ENCODE data around the gene ARSB. TPM values are rescaled to one million over a fixed set of nuclear protein-coding genes. Genes with fewer than 3 reads are reported as not detected.

Gene ARSB
- polyA plus RNA-seq, 4 donors = 16.5 to 22.6 (median 22.0) TPM

- DNase-seq (ENCODE audit: low read depth in 4 of 4, low spot score in 3 of 4) = no peak
Measured at GRCh38 chr5:78760366-78760765, 224.7 kb downstream of the ARSB start.

DNA sequence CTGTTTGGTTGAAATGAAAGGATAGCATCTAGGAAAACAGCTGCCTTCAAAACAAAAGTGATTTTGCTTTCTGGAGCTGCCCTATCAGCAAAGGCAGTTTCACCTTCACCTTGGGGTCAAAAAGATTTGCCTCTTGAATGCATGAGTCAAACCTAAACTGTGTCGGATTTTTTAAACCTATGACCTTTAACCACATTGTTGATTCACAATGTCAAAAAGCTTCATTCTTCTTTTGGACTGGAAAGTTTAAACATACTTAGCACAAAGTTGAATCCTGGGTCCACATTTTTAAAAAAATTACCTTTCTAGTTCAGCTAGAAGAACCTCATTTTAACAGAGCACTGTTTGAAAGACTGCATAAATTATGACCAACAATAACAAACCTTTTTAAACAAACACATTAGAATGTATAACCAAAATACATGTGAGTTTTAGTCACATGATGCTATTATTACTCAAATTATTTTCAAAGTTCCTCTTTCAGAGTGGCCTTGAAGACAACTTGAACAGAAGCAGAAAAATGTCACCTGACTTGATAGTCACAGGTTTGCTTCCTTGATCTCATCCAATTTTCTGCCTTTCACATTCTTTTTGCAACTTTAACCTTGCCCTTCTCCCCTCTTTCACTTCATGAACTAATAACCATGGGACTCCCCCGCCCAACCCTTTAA is 226.8 kb downstream of the ARSB start:
- no peak for DNase-seq (ENCODE audit: low read depth in 4 of 4, low spot score in 3 of 4)

DNA sequence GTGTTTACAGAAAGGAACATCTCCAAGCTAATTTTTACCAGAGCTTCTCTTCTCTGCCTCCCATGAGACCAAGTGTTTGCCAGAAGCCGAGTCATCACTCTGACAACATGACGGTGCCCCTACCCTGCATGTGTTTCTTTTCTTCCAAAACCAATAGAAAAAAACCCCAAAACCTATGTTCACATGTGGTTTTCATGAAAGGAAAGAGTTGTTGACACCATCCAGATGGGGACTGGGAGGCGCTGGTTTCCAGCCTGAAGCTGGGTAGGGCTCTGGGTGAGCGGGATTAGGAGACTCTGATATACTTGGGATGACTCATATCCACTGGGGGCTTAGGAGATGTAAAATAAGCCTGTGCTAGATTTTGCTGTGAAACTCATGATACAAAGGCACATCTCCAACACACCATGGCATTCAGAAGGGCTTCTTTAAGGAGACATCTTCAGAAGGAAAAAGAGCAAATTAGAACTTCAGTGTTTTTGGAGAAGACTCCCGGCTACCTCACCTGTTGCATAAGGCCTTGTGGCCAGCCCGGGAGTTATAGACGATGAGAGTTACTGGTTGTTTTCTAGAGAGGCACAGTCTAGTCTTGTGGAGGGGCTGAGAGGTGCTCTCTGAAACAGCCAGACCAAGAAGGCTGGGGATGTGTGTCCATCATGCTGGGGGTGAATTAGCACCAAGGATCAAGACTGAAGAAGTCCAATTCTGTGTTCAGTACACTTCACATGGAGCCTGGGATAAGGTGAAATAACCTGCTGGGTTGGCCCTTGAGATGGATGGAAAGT is 227.6 kb downstream of the ARSB start:
- DNase-seq (ENCODE audit: low read depth in 4 of 4, low spot score in 3 of 4) = no peak

GRCh38 chr5:78756858-78757257 is 228.3 kb downstream of the ARSB start:
- no peak for DNase-seq (ENCODE audit: low read depth in 4 of 4, low spot score in 3 of 4)

GRCh38 chr5:78755822-78756429 is 229.2 kb downstream of the ARSB start:
- no peak for DNase-seq (ENCODE audit: low read depth in 4 of 4, low spot score in 3 of 4)

DNA sequence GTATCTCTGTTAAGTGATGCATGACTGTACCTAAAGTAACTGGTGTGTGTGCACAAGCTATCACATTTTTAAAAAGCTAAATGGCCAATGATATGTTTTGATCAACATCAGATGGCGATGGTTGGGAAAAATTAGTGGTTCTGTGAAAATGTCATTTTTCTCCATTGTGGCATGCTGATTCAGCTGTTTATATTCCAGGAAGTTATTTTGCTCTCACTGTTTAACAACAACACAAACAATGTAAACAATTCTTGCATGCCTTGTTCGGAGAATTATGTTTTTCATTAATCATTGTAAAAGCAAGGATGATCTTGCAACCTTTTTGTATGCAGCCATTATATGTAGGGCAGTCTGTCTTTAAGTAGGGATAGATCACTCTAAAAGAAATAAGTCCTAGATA is 230.5 kb downstream of the ARSB start:
- DNase-seq (ENCODE audit: low read depth in 4 of 4, low spot score in 3 of 4) = no peak

GRCh38 chr5:78753093-78753531 is 232.0 kb downstream of the ARSB start:
- DNase-seq (ENCODE audit: low read depth in 4 of 4, low spot score in 3 of 4) = no peak

GRCh38 chr5:78751872-78752271 is 233.2 kb downstream of the ARSB start:
- no peak for DNase-seq (ENCODE audit: low read depth in 4 of 4, low spot score in 3 of 4)

DNA sequence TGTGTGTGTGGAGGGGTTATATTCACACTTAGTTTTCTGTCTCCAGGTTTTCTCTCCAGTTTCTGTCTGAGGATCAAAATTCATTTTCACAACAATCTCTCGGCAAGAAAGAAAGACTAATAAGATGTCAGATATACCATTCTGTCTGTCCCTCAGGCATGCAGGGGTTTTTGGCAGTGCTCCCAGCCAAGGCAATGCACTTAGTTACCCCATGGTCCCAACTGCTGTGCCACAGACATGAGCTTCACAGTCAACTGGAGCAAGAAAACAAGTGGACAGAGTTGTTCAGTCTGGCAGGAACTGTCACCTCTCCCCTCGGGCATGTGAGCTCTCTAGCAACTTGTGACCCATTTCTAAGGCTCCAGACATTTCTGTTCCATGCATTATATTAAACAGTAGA is 234.8 kb downstream of the ARSB start:
- no peak for DNase-seq (ENCODE audit: low read depth in 4 of 4, low spot score in 3 of 4)

GRCh38 chr5:78747705-78748359 is 237.3 kb downstream of the ARSB start:
- DNase-seq (ENCODE audit: low read depth in 4 of 4, low spot score in 3 of 4) = no peak

GRCh38 chr5:78747055-78747454 is 238.1 kb downstream of the ARSB start:
- DNase-seq (ENCODE audit: low read depth in 4 of 4, low spot score in 3 of 4) = no peak

GRCh38 chr5:78746021-78746770 is 238.9 kb downstream of the ARSB start:
- DNase-seq (ENCODE audit: low read depth in 4 of 4, low spot score in 3 of 4) = no peak

DNA sequence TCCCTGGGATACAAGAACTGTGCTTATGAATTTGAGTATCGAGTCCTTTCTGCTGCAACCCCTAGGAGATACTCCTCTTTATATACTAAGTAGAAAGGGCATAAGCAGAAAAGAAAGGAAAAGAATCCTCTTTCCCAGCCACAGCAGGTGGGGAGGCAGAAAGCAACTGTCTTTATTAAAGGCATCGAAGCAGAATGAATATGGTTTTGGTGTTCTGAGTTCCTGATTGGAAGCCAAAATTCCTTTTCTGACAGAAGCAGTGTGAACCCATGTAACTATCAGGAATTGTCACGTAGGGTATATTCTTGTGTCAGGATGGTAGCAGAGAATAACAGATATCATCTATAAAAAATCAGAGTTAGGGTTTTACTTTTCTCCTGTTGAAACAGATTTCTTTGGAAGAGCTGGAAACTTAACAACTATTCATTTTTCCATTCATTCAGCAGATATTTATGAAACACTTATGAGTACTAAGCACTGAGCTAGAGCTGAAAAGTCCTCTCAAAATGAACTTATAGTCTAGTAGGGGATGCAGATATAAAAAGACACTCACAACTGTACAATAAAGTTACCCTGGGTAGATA is 240.1 kb downstream of the ARSB start:
- DNase-seq (ENCODE audit: low read depth in 4 of 4, low spot score in 3 of 4) = no peak

GRCh38 chr5:78741019-78741418 is 244.1 kb downstream of the ARSB start:
- DNase-seq (ENCODE audit: low read depth in 4 of 4, low spot score in 3 of 4) = no peak

DNA sequence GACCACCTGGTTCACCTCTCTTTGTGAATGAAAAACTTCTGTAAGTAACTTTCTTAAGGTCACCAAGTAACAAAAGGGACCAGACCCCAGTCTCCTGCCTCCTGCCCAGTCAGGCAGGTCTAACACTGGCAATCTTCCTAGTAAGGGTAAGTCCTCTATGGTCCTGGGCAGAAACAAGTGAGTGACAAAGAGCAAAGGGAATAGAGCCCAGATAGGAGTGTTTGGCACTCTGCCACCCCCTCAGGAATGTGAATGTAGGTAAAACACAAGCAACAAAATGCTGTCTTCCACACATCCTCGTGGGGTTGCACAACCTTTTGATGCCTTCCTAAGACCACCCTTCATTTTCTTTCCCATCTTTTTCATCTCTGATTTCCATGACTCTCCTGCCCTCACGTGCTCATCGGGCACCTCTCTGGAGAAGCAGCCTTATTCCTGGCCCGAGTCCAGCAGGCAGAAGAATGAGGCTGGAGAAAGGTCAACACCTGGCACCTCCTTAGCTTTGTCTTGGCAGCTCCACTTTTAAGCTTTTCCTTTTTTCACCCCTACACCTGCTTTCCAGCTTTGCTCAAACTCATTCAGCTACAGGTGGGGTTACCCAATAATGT is 246.3 kb downstream of the ARSB start:
- DNase-seq (ENCODE audit: low read depth in 4 of 4, low spot score in 3 of 4) = no peak

- no peak for DNase-seq (ENCODE audit: low read depth in 4 of 4, low spot score in 3 of 4)
Measured at GRCh38 chr5:78738104-78738503, 247.0 kb downstream of the ARSB start.

DNA sequence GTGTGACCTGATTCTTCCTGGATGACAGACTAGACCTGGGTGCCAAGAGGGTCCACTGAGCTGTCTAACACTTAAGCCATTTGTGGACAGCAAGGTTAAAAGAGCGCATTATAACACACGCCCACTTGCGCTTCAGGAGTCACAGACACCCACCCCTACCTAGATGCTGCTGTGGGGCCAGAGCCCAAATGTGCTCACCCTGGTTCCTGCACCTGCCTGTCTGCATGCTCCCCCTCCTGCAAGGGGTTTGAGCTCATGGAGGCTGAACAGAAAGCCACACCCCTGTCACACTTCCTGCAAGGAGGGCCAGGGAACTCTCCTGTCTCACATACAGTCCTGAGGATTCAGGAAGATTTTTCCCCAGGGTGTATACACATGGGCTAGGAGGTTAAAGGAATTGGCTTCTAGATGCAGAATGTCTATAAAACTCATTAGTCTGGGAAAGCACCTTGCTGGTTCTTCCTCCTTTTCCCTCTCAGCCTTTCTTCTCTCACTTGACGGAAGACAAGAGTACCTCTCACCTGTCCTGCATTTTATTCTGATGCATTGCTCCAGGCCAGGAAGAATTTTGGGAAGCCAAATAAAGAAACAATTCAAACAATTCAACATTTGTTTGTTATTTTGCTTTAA is 249.2 kb downstream of the ARSB start:
- no peak for DNase-seq (ENCODE audit: low read depth in 4 of 4, low spot score in 3 of 4)

- no peak for DNase-seq (ENCODE audit: low read depth in 4 of 4, low spot score in 3 of 4)
Measured at GRCh38 chr5:78734950-78735349, 250.2 kb downstream of the ARSB start.

- no peak for DNase-seq (ENCODE audit: low read depth in 4 of 4, low spot score in 3 of 4)
Measured at GRCh38 chr5:78734094-78734845, 250.8 kb downstream of the ARSB start.

Measured in right renal pelvis (tissue), 4 donors.